HG02798 (cell line): ENCODE results near the gene CD80.

Experiments
- ATAC-seq: cut with Tn5 transposase; IDR thresholded peaks from one replicate; pipeline ENCODE4 v1.9.1; 2021; ENCODE audit warnings: mild to moderate bottlenecking; ENCODE audit not compliant: unreplicated experiment, poor library complexity

The CD80 gene

GRCh38 chr3:119500901-119501300 is 58.5 kb downstream of the CD80 start:
- no peak for ATAC-seq

DNA sequence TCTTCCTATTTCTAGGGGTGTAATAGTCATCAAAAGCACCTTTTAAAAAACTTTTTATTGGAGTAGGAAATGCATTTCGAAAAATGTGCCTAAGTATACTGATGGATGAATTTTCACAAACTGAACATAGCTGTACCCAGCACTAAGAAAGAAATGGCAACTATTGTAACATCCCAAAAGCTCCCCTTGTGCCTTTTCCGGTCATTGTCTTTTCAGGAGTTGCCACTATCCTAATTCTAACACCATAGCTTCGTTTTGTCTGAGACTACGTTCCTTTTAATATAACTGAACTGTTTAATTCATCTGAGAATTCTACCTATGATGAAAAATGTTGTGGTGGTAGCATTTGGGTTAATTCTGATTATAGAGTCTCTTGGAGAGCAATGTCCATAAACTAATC is 59.1 kb downstream of the CD80 start:
- no peak for ATAC-seq

DNA sequence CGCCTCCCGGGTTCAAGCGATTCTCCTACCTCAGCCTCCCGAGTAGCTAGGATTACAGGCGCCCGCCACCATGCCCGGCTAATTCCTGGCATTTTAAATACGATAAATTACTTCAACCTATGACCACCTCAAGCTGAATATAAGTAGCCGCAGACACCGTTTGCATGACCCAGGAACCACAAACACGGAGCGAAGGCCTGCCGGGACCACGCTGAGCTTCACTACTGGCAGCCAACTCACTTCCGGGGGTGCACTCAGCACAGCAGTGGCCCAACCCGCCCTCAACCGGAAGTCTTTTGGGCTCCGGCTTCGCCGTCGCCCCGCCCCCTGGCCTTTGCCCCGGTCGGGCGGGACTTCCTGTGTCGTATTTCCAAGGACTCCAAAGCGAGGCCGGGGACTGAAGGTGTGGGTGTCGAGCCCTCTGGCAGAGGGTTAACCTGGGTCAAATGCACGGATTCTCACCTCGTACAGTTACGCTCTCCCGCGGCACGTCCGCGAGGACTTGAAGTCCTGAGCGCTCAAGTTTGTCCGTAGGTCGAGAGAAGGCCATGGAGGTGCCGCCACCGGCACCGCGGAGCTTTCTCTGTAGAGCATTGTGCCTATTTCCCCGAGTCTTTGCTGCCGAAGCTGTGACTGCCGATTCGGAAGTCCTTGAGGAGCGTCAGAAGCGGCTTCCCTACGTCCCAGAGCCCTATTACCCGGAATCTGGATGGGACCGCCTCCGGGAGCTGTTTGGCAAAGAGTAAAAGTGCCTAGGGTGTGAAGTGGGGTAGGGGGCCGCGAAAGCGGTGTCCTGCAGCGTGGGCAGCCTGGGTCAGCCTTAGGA is 61.0 kb downstream of the CD80 start, which contains the start of gene TIMMDC1:
TIMMDC1 (plus strand) TSS at position 362 of the 826 bp plus-strand sequence; CDS start at position 549, 187 bp downstream.
- peak; percentile 99 for ATAC-seq

- no peak for ATAC-seq
Measured at GRCh38 chr3:119497820-119498185, 61.6 kb downstream of the CD80 start.

GRCh38 chr3:119494597-119494996 is 64.8 kb downstream of the CD80 start:
- ATAC-seq = no peak

DNA sequence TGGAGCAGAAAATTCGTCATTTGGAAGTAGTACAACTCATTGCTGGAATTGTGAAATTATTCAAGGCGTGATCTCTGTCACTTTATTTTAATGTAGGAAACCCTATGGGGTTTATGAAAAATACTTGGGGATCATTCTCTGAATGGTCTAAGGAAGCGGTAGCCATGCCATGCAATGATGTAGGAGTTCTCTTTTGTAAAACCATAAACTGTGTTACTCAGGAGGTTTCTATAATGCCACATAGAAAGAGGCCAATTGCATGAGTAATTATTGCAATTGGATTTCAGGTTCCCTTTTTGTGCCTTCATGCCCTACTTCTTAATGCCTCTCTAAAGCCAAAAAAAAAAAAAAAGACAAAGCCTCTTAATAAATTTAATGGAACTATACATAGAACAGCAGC is 66.6 kb downstream of the CD80 start:
- ATAC-seq = no peak

GRCh38 chr3:119492128-119492527 is 67.3 kb downstream of the CD80 start:
- no peak for ATAC-seq

DNA sequence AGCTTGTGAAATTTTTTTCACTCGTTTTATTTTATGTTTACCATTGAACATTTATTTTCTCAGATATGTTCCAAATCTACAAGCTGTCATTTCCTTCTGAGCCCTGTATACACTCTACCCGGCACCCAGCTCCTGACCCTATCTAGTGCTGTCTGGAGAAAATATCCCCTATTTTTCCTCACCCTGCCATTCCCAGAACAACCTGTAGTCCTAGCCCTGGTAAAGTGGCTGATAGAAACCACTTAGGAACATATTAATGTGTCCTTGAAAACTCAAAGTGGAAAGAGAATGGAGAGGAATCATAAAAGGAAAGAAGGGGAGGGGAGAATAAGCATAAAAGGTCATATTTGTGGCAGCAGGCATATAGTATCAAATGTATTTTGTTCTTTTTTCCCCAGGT is 69.3 kb downstream of the CD80 start:
- ATAC-seq = no peak

GRCh38 chr3:119485563-119485962 is 73.9 kb downstream of the CD80 start:
- ATAC-seq = no peak

- no peak for ATAC-seq
Measured at GRCh38 chr3:119483101-119483500, 76.3 kb downstream of the CD80 start.

DNA sequence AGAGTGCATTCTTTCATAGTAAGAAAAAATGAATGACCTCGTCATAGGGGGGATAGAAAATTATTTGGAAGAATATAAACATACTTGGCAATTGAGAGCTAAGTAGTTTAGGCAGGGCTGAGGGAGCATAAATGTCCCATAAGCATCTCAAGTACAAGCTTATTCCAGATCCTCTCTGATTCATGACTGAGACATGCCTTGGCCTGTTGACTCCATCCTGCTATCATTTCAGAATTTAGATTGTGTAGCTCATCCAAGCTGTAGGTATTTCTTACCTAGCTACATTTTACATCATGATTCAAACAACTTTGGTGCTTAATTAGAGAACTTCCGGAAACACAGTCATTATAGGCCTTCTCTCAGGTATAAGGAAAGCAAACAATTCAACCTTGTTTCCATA is 78.3 kb downstream of the CD80 start:
- no peak for ATAC-seq
